ENCODE measurements around the gene FITM2.
"Not testable (repeated sequence)": the region's sequence is repeated elsewhere in the genome, so short reads cannot be mapped to it uniquely, and the experiment has no call there.

Gene FITM2

DNA sequence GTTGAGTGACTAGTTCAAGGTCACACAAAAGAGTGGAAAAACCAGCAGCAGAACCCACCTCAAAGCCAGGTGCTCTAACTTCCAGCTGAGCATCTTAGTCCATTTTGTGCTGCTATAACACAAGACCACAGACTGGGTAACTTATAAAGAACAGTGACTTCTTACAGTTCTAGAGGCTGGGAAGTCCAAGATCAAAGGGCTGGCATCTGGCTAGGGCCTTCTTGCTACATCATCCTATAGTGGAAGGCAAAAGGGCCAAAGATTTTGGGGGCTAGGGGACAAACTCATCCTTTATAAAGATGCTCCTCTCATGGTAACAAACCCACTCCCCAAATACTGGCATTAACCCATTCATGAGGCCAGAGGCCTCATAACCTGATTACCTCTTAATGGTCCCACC is 9.7 kb downstream of the FITM2 start:
- FAIRE-seq = no peak
- no peak for TF ChIP-seq TAF1 (IDR thresholded peaks at IDR 0.05; ENCODE audit: borderline replicate concordance, low read depth, low read length)
- TF ChIP-seq POLR2A (IDR thresholded peaks at IDR 0.05; ENCODE audit: low read depth, low read length) = no peak
- TF ChIP-seq POLR2AphosphoS5 (IDR thresholded peaks at IDR 0.05; ENCODE audit: low read depth, low read length) = no peak

DNA sequence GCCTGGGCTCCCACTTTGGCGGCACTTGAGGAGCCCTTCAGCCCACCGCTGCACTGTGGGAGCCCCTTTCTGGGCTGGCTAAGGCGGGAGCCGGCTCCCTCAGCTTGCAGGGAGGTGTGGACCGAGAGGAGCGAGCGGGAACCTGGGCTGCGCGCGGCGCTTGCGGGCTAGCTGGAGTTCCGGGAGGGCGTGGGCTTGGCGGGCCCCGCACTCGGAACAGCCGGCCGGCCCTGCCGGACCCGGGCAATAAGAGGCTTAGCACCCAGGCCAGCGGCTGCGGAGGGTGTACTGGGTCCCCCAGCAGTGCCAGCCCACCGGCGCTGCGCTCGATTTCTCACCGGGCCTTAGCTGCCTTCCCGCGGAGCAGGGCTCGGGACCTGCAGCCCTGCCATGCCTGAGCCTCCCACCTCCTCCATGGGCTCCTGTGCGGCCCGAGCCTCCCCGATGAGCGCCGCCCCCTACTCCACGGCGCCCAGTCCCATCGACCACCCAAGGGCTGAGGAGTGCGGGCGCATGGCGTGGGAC is 11.9 kb downstream of the FITM2 start:
- FAIRE-seq; DNase-seq (ENCODE audit: insufficient read length): not testable (repeated sequence)

More for the DNA sequence above, 9.7 kb downstream of the FITM2 start:
- DNase-seq (ENCODE audit: insufficient read length) = no peak

- FAIRE-seq = no peak
- TF ChIP-seq TAF1 (IDR thresholded peaks at IDR 0.05; ENCODE audit: borderline replicate concordance, low read depth, low read length) (no peak), POLR2A (IDR thresholded peaks at IDR 0.05; ENCODE audit: low read depth, low read length) (no peak), POLR2AphosphoS5 (IDR thresholded peaks at IDR 0.05; ENCODE audit: low read depth, low read length) (no peak)
- no peak for DNase-seq (ENCODE audit: insufficient read length)
Observed at GRCh38 chr20:44297721-44298120, 13.3 kb downstream of the FITM2 start.

DNA sequence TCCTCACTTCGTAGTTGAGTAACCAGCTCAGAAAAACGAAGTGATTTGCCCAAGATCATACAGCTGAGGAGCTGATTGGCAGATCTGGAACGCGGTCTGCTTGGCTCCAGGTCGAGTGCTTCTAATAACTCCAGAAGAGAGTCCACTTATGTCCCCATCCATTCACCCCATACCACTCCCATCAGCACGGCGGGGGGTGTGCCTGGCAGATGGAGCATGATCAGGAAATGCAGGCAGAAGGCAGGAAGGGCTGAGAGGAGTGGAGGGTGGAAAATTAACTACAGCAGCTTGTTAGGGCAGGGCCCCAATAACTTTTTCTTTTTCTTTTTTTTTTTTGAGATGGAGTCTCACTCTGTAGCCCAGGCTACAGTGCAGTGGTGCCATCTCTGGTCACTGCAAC is 15.0 kb downstream of the FITM2 start:
- DNase-seq (ENCODE audit: insufficient read length) (no peak), FAIRE-seq (no peak)
- TF ChIP-seq POLR2AphosphoS5 (IDR thresholded peaks at IDR 0.05; ENCODE audit: low read depth, low read length) (no peak), POLR2A (IDR thresholded peaks at IDR 0.05; ENCODE audit: low read depth, low read length) (no peak), TAF1 (IDR thresholded peaks at IDR 0.05; ENCODE audit: borderline replicate concordance, low read depth, low read length) (no peak)

DNA sequence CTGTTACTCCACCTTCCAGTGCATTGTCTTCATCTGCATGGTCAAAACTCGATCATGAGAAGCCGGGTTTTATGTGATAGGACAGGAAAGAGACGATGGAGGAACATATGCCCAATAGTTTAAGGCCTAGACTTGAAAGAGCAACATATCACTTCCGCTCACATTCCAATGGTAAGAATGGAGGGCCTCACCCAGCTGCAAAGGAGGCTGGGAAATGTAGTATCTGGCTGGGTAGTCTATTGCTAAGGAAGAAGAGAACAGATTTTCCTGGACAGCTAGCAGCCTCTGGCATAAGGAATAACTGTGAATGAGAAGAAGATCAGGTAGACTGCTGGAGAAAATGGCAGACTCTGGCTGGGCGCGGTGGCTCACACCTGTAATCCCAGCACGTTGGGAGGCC is 19.2 kb downstream of the FITM2 start:
- TF ChIP-seq TAF1 (IDR thresholded peaks at IDR 0.05; ENCODE audit: borderline replicate concordance, low read depth, low read length) (no peak), POLR2A (IDR thresholded peaks at IDR 0.05; ENCODE audit: low read depth, low read length) (no peak), POLR2AphosphoS5 (IDR thresholded peaks at IDR 0.05; ENCODE audit: low read depth, low read length) (no peak)
- FAIRE-seq = no peak
- DNase-seq (ENCODE audit: insufficient read length) = no peak

DNA sequence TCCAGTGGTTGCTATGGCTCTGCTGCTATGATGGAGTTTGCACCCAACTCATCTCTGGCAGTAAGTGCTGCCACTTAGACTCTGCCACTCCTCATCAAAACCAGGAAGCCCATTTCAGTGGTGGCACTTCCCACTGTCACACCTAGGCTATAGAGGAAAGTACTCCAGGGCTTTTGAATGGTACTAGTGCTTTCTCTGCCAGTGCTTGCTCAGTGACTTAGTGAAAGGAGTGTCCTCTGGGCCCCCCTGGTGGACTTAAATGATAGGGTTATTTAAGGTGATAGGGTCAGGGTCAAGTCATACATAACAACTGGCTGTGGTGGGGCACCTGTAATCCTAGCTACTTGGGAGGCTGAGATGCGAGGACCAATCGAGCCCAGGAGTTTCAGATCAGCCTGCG is 22.8 kb downstream of the FITM2 start:
- no peak for TF ChIP-seq POLR2A (IDR thresholded peaks at IDR 0.05; ENCODE audit: low read depth, low read length)
- TF ChIP-seq TAF1 (IDR thresholded peaks at IDR 0.05; ENCODE audit: borderline replicate concordance, low read depth, low read length) = no peak
- no peak for TF ChIP-seq POLR2AphosphoS5 (IDR thresholded peaks at IDR 0.05; ENCODE audit: low read depth, low read length)
- no peak for DNase-seq (ENCODE audit: insufficient read length)
- no peak for FAIRE-seq

DNA sequence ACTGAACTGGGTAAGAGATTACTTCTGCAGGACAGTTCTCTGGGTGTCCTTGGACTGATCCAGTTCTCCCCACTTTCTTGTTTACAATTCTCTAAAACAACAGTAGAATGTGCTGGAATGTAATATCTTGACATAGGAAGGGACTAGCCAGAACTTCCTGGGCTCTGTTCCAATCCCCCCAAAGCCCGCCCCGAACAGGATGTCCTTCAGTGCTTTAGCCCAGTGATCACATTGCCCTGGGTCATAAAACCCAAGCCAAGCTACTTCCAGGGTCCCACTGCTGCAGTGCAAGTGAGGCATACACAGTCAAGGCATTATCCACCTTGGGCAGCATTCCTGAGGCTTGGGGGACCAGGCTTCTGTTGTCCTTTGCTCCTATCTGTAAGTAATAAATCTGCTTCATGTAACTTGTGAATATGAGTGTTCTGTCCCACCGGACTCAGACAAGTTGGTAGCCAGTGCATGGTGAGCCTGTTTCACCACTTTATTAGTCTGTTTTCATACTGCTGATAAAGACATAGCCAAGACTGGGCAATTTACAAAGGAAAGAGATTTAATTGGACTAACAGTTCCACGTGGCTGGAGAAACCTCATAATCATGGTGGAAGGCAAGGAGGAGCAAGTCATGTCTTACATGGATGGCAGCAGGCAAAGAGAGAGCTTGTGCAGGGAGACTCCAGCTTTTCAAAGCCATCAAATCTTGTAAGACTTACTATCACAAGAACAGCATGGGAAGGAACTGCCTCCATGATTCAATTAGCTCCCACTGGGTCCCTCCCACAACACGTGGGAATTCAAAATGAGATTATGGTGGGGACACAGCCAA is 23.5 kb downstream of the FITM2 start:
- no peak for DNase-seq (ENCODE audit: insufficient read length)

GRCh38 chr20:44284032-44284431 is 27.0 kb downstream of the FITM2 start:
- no peak for DNase-seq (ENCODE audit: insufficient read length)
- TF ChIP-seq POLR2A (IDR thresholded peaks at IDR 0.05; ENCODE audit: low read depth, low read length) (no peak), TAF1 (IDR thresholded peaks at IDR 0.05; ENCODE audit: borderline replicate concordance, low read depth, low read length) (no peak), POLR2AphosphoS5 (IDR thresholded peaks at IDR 0.05; ENCODE audit: low read depth, low read length) (no peak)
- FAIRE-seq = no peak

More for the DNA sequence above, 23.5 kb downstream of the FITM2 start:
- no peak for FAIRE-seq
- TF ChIP-seq POLR2A (IDR thresholded peaks at IDR 0.05; ENCODE audit: low read depth, low read length) (no peak), POLR2AphosphoS5 (IDR thresholded peaks at IDR 0.05; ENCODE audit: low read depth, low read length) (no peak), TAF1 (IDR thresholded peaks at IDR 0.05; ENCODE audit: borderline replicate concordance, low read depth, low read length) (no peak)

DNA sequence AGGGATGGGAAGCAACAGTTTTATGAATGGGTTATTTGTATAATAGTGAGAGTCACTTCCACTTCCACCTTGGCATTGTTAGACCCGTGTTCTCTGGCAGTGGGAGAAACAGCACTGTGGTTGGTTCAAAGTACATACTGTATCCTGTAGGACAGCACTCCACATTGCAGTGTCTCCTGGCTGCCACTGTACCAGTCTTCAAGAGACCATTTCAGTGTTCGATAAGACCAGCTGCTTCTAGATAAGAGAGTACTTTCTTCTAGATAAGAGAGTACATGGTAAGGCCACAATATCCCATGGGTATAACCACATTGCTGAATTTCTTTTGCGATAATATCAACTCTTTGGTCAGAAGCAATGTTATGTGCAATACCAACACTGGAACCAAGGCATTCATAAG is 28.8 kb downstream of the FITM2 start:
- FAIRE-seq (no peak), DNase-seq (ENCODE audit: insufficient read length) (no peak)

DNA sequence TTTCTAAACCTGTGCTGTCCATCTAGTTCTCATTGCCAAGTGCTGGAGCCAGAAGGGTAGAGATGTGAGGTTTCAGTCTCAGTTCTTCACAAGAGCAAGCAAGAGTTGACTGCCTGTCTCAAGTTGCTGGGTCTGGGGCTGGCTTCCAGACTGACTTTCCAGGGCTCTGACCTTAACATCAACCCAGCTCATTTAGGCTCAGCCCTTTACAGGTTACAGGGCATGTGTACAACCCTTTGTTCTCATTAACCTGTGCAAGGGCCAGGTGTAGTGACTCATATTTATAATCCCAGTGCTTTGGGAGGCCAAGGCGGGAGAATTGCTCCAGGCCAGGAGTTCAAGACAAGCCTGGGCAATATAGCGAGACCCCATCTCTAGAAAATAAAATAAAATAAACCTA is 30.6 kb downstream of the FITM2 start:
- no peak for FAIRE-seq
- no peak for TF ChIP-seq TAF1 (IDR thresholded peaks at IDR 0.05; ENCODE audit: borderline replicate concordance, low read depth, low read length)
- TF ChIP-seq POLR2AphosphoS5 (IDR thresholded peaks at IDR 0.05; ENCODE audit: low read depth, low read length) = no peak
- no peak for TF ChIP-seq POLR2A (IDR thresholded peaks at IDR 0.05; ENCODE audit: low read depth, low read length)
- no peak for DNase-seq (ENCODE audit: insufficient read length)

More for the DNA sequence above, 28.8 kb downstream of the FITM2 start:
- TF ChIP-seq TAF1 (IDR thresholded peaks at IDR 0.05; ENCODE audit: borderline replicate concordance, low read depth, low read length) (no peak), POLR2A (IDR thresholded peaks at IDR 0.05; ENCODE audit: low read depth, low read length) (no peak)

- TF ChIP-seq POLR2AphosphoS5 (IDR thresholded peaks at IDR 0.05; ENCODE audit: low read depth, low read length) (no peak), POLR2A (IDR thresholded peaks at IDR 0.05; ENCODE audit: low read depth, low read length) (no peak), TAF1 (IDR thresholded peaks at IDR 0.05; ENCODE audit: borderline replicate concordance, low read depth, low read length) (no peak)
- FAIRE-seq (no peak), DNase-seq (ENCODE audit: insufficient read length) (no peak)
Observed at GRCh38 chr20:44279228-44279627, 31.8 kb downstream of the FITM2 start.

DNA sequence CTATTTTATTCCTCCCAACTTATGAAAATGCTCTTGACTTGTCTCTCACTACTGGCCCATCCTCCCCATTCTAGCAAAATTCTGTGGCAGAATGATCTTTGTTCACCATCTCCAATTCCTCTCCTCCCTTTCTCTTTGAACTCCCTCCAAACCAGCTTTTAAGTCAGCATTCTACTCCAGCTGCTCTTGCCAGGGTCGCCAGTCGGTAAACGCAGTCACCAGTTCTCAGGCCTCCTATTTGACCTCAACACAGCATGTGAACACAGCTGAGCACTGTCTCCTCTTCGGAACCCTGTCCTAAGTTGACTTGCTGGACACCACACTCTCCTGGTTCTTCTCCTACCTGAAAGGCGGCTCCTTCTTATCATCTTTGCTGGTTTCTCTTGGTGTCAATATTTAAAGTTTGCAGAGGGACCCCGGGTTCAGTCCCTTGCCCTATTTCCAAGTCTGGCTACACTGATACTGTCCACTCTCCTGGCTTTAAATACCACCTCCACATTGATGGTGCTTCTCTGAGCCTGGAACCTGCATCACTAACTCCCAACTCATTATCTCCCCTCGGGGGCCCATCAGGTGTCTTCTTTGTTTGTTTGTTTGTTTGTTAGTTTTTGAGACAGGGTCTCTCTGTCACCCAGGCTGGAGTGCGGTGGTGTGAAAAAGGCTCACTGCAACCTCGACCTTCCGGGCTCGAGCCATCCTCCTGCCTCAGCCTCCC is 36.5 kb downstream of the FITM2 start:
- DNase-seq (ENCODE audit: insufficient read length) (no peak), FAIRE-seq (no peak)
- TF ChIP-seq TAF1 (IDR thresholded peaks at IDR 0.05; ENCODE audit: borderline replicate concordance, low read depth, low read length) (no peak), POLR2AphosphoS5 (IDR thresholded peaks at IDR 0.05; ENCODE audit: low read depth, low read length) (no peak), POLR2A (IDR thresholded peaks at IDR 0.05; ENCODE audit: low read depth, low read length) (no peak)
